ENCODE data around the gene TIMELESS.
"Not testable (repeated sequence)": the region's sequence is repeated elsewhere in the genome, so short reads cannot be mapped to it uniquely, and the experiment has no call there.

The TIMELESS gene

DNA sequence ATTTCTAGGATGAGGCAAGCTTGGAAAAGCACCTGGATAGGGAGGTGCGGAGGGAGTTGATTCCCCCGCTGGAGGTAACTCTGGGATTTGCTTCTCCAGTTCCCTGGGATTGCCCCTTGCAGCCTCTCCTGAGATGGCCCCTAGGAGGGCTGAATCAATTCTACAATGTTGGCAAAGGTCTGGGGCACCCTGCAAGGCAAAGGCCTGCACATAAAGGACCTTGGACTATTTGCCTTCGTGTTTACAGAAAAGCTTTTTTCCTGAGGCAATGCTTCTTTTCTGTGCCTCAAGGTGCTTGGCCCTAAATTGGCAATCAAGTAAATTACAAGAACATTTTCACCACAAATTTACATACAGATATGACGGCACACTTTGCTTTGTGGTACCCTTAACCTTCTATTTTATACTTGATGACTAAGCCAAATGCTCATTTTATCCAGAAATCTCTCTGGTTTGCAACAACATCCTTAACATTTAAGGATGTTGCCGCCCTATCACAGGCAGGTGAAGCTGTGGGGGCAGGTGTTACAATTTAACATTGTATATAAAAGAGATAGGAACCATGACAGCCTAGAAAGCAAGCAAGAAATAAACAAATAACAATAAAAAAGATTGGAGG is 40.3 kb downstream of the TIMELESS start:
- DNase-seq, result no peak

- not testable (repeated sequence) for DNase-seq
Observed at GRCh38 chr12:56404227-56404626, 45.0 kb downstream of the TIMELESS start.

- not testable (repeated sequence) for DNase-seq
Observed at GRCh38 chr12:56401612-56402011, 47.6 kb downstream of the TIMELESS start.

DNA sequence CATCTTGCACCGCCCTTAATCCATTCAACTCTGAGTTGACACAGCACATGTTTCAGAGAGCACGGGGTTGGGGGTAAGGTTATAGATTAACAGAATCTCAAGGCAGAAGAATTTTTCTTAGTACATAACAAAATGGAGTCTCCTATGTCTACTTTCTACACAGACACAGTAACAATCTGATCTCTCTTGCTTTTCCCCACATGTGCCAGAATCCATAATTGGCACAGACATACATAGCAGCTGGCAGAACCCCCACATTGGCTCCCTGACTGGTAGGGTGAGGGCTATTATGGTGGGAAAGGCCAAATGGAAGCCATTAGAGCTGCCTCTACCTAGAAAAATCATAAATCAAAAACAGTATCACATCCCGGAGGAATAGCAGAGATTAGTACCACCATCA is 48.1 kb downstream of the TIMELESS start:
- DNase-seq, result not testable (repeated sequence)

DNA sequence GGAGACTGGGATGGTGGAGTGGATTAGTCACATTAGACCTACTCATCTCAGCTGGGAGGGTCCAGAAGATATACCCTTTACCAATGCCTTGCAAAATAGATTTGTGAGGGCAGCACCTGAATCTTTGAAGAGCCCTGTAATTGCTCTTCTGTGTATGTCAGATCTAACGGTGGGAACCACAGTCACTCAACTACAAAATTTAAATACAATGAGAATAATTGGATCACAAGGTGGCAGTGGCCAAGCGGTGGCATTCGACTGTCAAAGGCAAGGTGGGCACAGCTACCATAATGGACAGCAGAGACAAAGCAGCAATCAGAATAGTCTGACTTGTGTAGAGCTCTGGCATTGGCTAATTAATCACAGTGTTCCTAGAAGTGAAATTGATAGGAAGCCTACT is 49.8 kb downstream of the TIMELESS start:
- DNase-seq, result not testable (repeated sequence)

DNA sequence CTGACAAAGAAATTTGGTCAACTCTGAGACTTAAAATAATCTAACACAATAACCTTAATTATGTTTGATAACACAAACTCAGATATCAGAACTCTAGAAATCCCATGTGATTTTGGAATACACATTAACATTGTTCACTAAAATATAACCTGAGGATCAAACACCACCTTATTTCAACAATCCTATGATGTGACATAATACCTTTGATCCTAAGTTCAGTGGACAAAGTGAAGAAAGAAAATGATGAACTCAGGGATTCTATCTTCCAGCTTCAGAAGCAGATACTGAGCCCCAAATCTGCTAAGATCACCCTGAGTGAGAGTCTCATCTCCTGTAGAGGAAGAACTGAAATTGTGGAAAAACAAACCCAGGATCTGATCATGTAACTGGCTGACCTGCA is 50.9 kb downstream of the TIMELESS start:
- no peak for DNase-seq

- DNase-seq, result no peak
Observed at GRCh38 chr12:56392331-56392730, 56.9 kb downstream of the TIMELESS start.

DNA sequence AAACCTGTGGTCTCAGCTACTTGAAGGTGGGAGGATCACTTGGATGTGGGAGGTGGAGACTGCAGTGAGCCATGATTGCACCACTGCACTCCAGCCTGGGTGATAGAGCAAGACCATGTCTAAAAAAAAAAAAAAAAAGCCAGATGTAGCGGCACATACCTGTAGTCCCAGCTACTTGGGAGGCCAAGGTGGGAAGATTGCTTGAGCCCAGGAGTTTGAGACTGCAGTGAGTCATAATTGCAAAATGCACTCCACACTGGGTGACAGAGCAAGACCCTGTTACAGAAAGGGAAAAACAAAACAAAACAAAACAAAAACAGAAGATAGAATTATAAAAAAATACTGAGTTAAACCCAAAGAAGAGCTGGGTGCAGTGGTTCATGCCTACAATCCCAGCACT is 57.5 kb downstream of the TIMELESS start:
- no peak for DNase-seq

- no peak for DNase-seq
Observed at GRCh38 chr12:56389412-56389811, 59.8 kb downstream of the TIMELESS start.

DNA sequence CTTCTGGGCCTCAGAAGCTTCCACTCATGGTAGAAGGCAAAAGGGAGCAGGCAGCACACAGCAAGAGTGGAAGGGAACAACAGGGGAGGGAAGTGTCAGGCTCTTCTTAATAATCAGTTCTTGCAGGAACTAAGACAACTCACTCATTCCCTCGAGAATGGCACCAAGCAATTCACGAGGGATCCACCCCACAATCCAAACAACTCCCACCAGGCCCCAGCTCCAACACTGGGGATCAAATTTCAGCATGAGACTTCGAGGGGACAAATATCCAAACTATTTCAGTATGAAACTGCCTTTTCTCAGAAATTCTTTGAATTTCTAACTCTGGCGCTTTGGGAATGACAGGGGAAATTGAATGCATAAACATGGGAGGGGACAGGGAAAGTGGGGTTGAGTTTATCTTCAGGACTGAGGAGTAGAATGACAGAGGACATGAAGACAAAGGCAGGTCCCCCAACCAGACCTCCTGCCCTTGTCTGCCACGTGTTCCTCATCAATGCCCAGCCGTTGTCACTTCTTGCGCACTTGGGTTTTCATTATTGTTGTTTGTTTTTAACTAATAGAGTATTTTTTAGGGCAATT is 62.0 kb downstream of the TIMELESS start:
- DNase-seq, result no peak

DNA sequence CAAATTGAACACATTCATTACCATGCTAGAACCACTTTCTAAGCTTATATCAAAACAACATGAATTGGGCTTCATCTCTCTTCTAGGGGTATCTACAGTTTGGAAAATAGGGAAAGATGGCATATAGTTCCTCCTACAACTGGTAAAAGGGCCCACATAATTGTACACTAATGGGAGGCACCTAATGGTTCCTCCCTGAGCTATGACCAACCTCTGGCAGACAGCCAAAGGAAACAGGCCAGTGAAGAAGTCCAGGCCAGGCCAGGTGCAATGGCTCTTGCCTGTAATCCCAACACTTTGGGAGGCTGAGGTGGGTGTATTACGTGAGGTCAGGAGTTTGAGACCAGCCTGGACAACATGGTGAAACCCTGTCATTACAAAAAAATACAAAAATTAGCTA is 63.4 kb downstream of the TIMELESS start:
- no peak for DNase-seq

GRCh38 chr12:56382611-56383010 is 66.6 kb downstream of the TIMELESS start:
- DNase-seq, result no peak

DNA sequence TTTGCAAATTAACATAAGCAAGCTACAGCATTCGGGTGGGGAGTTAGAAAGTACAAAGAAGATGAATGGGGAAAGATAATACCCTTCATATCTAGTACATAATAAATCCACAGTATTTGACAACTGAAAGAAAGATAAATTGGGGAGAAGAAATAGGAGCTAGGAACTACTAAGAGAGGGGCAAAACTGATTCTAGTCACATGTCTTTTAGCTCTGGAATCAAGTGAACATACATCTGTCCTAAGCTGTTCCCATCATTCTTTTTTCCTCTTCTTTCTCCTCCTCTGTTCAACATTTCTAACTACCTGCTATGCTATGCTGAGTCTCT is 71.3 kb downstream of the TIMELESS start:
- no peak for DNase-seq

DNA sequence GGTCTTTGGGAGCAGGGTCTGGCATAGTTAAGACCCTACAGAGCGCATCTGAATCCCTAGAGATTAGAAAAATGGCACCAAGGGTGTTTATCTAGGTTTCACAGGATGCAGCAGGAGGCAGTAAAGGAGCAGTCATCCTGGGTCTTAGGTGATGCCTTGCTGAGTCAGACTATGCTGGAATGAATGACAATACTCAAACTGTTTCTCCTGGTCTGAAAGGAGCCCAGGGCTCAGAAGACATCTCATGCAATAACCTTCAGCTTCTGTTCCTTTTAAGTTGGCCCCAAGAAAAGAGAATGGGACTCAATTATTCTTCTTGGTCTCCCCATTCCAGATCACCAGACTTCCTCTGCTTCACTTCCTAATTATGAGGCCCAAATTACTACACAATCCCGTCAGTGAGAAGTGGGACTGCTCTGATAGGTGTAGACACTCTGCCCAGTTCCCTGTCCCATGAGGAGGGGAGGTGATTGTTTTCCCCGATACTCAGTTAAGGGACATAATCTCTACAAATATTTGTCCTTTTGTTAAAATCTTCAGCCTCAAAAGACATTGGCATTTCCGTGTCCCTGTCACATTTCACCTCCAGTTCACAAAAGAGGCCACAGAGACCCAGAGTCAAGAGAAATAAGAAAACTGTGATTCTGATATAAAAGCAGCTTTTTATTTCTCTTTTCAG is 71.8 kb downstream of the TIMELESS start:
- DNase-seq, result no peak

- no peak for DNase-seq
Observed at GRCh38 chr12:56375598-56376434, 73.4 kb downstream of the TIMELESS start.

- DNase-seq, result no peak
Observed at GRCh38 chr12:56374726-56375597, 74.3 kb downstream of the TIMELESS start.

DNA sequence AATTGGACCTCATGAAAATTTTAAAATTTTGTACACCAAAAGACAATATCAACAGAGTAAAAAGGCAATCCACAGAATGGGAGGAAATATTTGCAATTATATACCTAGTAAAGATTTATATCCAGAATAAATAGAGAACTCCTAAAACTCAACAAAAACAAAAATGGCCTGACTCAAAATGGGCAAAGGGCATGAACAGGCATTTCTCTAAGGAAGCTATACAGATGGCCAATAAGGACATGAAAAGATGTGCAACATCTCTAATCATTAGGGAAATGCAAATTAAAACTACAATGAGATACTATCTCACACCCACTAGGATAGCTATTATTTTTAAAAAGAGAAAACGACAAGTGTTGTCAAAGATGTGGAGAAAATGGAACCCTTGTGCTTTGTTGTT is 75.7 kb downstream of the TIMELESS start:
- no peak for DNase-seq

DNA sequence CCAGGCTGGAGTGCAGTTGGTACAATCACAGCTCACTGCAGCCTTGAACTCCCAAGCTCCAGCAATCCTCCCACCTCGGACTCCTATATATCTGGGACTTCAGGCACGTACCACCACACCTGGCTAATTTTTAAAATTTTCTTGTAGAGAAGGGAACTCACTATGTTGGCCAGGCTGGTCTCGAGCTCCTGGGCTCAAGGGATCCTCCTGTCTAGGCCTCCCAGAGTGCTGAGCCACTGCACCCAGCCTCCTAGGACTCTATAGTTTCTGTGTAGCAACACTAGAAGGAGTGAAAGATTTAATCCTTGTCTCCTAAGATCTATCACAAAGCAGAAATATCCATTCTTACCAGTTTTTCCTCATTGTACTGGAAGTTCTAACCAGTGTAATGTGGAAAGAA is 82.3 kb downstream of the TIMELESS start:
- no peak for DNase-seq
